Calu3 (cell line): ENCODE measurements around the gene NMNAT2. TPM values are rescaled to one million over a fixed set of nuclear protein-coding genes. Genes with fewer than 3 reads are reported as not detected.

Experiments used
- BruUV-seq: library from RNA; stranded (reverse); fragments of 400-500 nt; replicated peaks from 2 replicates; lab custom pipeline; 2021; lab: Mats Ljungman, UMichigan
- CTCF ChIA-PET: fragments of 300-600 bp; sonication (Branson Sonifier 250); formaldehyde crosslinking; loops from one replicate; lab custom pipeline; 2022; ENCODE audit warnings: antibody characterized with exemption; lab: Charles Lee
- DNase-seq: peaks from one replicate; pipeline ENCODE4 v3.0.0; 2022
- H3K27ac Mint-ChIP-seq: one replicate; pipeline ENCODE4 v1.8.0; 2022; ENCODE audit warnings: mixed read lengths; ENCODE audit not compliant: unreplicated experiment
- H3K27me3 Mint-ChIP-seq: one replicate; pipeline ENCODE4 v1.8.0; 2022; ENCODE audit warnings: mixed read lengths; ENCODE audit not compliant: unreplicated experiment
- H3K36me3 Mint-ChIP-seq: one replicate; pipeline ENCODE4 v1.8.0; 2022; ENCODE audit warnings: mild to moderate bottlenecking, moderate library complexity, mixed read lengths; ENCODE audit not compliant: insufficient read depth, unreplicated experiment
- H3K4me1 Mint-ChIP-seq: one replicate; pipeline ENCODE4 v1.8.0; 2022; ENCODE audit warnings: mild to moderate bottlenecking, low read depth, mixed read lengths; ENCODE audit not compliant: unreplicated experiment
- H3K4me3 Mint-ChIP-seq: one replicate; pipeline ENCODE4 v1.8.0; 2022; ENCODE audit warnings: mild to moderate bottlenecking, low read depth, moderate library complexity, mixed read lengths; ENCODE audit not compliant: unreplicated experiment
- H3K9me3 Mint-ChIP-seq: one replicate; pipeline ENCODE4 v1.8.0; 2022; ENCODE audit warnings: low read depth, mixed read lengths; ENCODE audit not compliant: unreplicated experiment
- CTCF ChIP-seq: fragments of 200-600 bp; IDR thresholded peaks from one replicate; pipeline ENCODE4 v1.8.0; 2022; ENCODE audit warnings: antibody characterized with exemption; ENCODE audit not compliant: unreplicated experiment
- intact Hi-C: fragments of 100-400 bp; cut with micrococcal nuclease; formaldehyde crosslinking; loops from one replicate; pipeline ENCODE4 v1.10.0; 2022; ENCODE audit not compliant: unreplicated experiment
- total RNA-seq: library from RNA; stranded (reverse); gene quantifications from 2 replicates; pipeline ENCODE4 v1.2.3, GENCODE V29; 2022

NMNAT2 gene
- total RNA-seq, 1 experiment from 2014 or later: 0.26 TPM

- H3K36me3 Mint-ChIP-seq: peaks cover 45% of the 10 kb centered on the region
- TF ChIP-seq CTCF: no peak
- H3K4me1 Mint-ChIP-seq: peaks cover 18% of the 10 kb centered on the region
- BruUV-seq: no TSS peak
- no peaks in the 10 kb centered on the region for H3K27me3 Mint-ChIP-seq
- no peak overlapping the region for H3K4me3 Mint-ChIP-seq
- DNase-seq: no peak
- no peaks in the 10 kb centered on the region for H3K9me3 Mint-ChIP-seq
- intact Hi-C loops: no loop called here
- CTCF ChIA-PET: interaction anchor here (0.6 to 1.3 kb wide), 3 partner anchors 8 to 404 kb away, joined by 3 to 5 read pairs (median 3); no protein-coding TSS in a partner anchor
- peak overlapping the region; percentile 8 for H3K27ac Mint-ChIP-seq
These were observed 191.8 kb downstream of the NMNAT2 start for GRCh38 chr1:183226361-183226760.

- TF ChIP-seq CTCF: no peak
- no peak for DNase-seq
- Mint-ChIP-seq H3K9me3 (no peaks in the 10 kb centered on the region), H3K4me3 (no peak overlapping the region), H3K27me3 (no peaks in the 10 kb centered on the region), H3K4me1 (peaks cover 8% of the 10 kb centered on the region), H3K36me3 (peaks cover 45% of the 10 kb centered on the region), H3K27ac (no peak overlapping the region)
- intact Hi-C loops: no loop called here
- BruUV-seq: no TSS peak
- CTCF ChIA-PET: interaction anchor here (1.3 kb wide), 1 partner anchor 60 kb away, joined by 3 read pairs; no protein-coding TSS in a partner anchor
These were observed 194.7 kb downstream of the NMNAT2 start for GRCh38 chr1:183223467-183223866.

- CTCF ChIA-PET: interaction anchor here (0.6 kb wide), 1 partner anchor 105 kb away, joined by 3 read pairs; no protein-coding TSS in a partner anchor
- Mint-ChIP-seq H3K27ac (no peak overlapping the region), H3K27me3 (no peaks in the 10 kb centered on the region), H3K36me3 (peaks cover 48% of the 10 kb centered on the region), H3K4me1 (peaks cover 8% of the 10 kb centered on the region), H3K9me3 (no peaks in the 10 kb centered on the region), H3K4me3 (no peak overlapping the region)
- no TSS peak for BruUV-seq
- intact Hi-C loops: no loop called here
- TF ChIP-seq CTCF: no peak
- no peak for DNase-seq
These were observed 195.3 kb downstream of the NMNAT2 start for GRCh38 chr1:183222909-183223308.

GRCh38 chr1:183219616-183220009 lies 198.6 kb downstream of the NMNAT2 start:
- TF ChIP-seq CTCF: no peak
- H3K27ac Mint-ChIP-seq: peak overlapping the region; percentile 11
- DNase-seq: no peak
- H3K4me3 Mint-ChIP-seq: no peak overlapping the region
- no peaks in the 10 kb centered on the region for H3K9me3 Mint-ChIP-seq
- peaks cover 61% of the 10 kb centered on the region for H3K36me3 Mint-ChIP-seq
- no TSS peak for BruUV-seq
- no peaks in the 10 kb centered on the region for H3K27me3 Mint-ChIP-seq
- CTCF ChIA-PET: no interaction called here
- H3K4me1 Mint-ChIP-seq: peaks cover 8% of the 10 kb centered on the region
- intact Hi-C loops: no loop called here
